ENCODE results near the gene ACAP2.
"Not testable (repeated sequence)": the region's sequence is repeated elsewhere in the genome, so short reads cannot be mapped to it uniquely, and the experiment has no call there.

Gene ACAP2

DNA sequence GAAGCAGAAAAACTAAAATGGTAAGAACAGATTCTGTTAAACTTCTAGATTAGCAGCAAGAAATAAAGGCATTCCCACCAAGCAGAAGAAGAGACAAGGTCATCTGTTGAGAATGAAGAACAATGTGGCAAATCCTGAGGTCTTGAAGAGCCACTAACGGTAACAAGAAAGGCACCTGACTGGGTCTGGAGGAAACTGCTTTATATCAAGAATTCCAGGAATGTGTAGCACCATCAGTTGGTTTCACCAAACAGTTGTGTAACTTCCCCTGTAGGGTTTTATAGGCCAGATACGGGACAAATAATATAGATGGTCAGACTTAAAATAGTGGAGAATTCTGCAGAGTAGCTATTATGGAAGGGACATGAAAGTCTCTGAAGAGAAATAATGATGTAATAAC is 57.3 kb downstream of the ACAP2 start:
- no peak for DNase-seq (ENCODE audit: low spot score)
- no peak for TF ChIP-seq CTCF (IDR thresholded peaks at IDR 0.05; ENCODE audit: extremely low read depth, missing control alignments)

GRCh38 chr3:195384952-195385351 is 57.9 kb downstream of the ACAP2 start:
- DNase-seq (ENCODE audit: low spot score) = no peak
- TF ChIP-seq CTCF (IDR thresholded peaks at IDR 0.05; ENCODE audit: extremely low read depth, missing control alignments) = no peak

GRCh38 chr3:195372220-195372619 is 70.6 kb downstream of the ACAP2 start:
- no peak for TF ChIP-seq CTCF (IDR thresholded peaks at IDR 0.05; ENCODE audit: extremely low read depth, missing control alignments)

GRCh38 chr3:195366200-195366925 is 76.5 kb downstream of the ACAP2 start:
- DNase-seq (ENCODE audit: low spot score) = no peak
- no peak for TF ChIP-seq CTCF (IDR thresholded peaks at IDR 0.05; ENCODE audit: extremely low read depth, missing control alignments)

More at GRCh38 chr3:195372220-195372619, 70.6 kb downstream of the ACAP2 start:
- no peak for DNase-seq (ENCODE audit: low spot score)

GRCh38 chr3:195365371-195365770 is 77.4 kb downstream of the ACAP2 start:
- TF ChIP-seq CTCF (IDR thresholded peaks at IDR 0.05; ENCODE audit: extremely low read depth, missing control alignments) = no peak
- no peak for DNase-seq (ENCODE audit: low spot score)

GRCh38 chr3:195357797-195358196 is 85.0 kb downstream of the ACAP2 start:
- DNase-seq (ENCODE audit: low spot score) = not testable (repeated sequence)

DNA sequence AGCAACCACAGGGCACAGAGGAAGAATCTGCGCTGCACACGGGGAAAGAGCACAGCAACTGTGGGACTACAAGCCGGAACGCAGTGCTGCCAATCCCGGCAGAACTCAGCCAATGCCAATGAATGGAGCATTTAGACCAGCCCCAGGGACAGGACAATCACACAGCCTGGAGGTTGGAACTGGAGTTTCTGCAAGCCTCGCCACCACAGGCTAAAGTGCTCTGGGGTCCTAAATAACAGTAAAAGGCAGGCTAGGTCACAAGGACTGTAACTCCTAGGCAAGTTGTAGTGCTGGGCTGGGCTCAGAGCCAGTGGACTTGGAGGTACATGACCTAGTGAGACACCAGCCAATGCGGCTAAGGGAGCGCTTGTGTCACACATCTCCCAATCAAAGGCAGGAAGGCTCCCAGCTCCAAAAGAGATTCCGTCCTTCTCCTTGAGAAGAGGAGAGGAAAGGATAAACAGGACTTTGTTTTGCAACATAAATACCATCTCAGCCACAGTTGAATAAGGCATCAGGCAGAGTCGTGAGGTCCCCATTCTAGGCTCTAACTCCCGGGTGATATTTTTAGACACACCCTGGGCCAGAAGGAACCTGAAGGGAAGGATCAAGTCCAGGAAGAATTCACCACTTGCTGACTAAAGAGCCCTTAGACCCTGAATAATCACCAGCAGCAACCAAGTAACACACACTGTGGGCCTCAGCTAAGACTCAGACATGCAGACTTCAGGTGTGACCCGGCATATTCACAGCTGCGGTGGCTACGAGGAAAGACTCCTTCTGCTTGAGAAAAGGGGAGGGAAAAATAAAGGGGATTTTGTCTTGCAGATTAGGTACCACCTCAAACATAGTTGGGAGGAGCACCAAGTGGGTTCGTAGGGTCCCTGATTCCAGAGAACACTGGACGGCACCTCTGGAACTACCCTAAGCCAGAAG is 86.4 kb downstream of the ACAP2 start:
- TF ChIP-seq CTCF (IDR thresholded peaks at IDR 0.05; ENCODE audit: extremely low read depth, missing control alignments) = no peak
- DNase-seq (ENCODE audit: low spot score) = no peak

DNA sequence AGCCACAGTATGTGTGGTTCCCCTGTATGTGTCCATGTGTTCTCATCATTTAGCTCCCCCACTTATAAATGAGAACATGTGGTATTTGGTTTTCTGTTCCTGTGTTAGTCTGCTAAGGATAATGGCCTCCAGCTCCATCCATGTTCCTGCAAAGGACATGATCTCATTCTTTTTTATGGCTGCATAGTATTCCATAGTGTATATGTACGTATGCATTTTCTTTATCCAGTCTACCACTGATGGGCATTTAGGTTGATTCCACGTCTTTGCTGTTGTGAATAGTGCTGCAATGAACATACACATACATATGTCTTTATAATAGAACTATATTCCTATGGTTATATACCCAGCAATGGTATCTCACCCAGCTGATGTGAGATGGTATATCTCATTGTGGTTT is 88.8 kb downstream of the ACAP2 start:
- not testable (repeated sequence) for DNase-seq (ENCODE audit: low spot score)
